Kidney epithelial cell (primary cell): Measurements from ENCODE around the gene AGPAT3. TPM values are rescaled to one million over a fixed set of nuclear protein-coding genes. Genes with fewer than 3 reads are reported as not detected.

ENCODE experiments used
- DNase-seq: peaks from one replicate; pipeline ENCODE4 v3.0.0-alpha.2; 2010; ENCODE audit warnings: low read depth
- H3K27me3 ChIP-seq: 2 replicates; pipeline ENCODE4 v1.6.0; 2011; ENCODE audit warnings: low read length; ENCODE audit not compliant: control insufficient read depth, insufficient read depth
- H3K36me3 ChIP-seq: 2 replicates; pipeline ENCODE4 v1.5.1; 2011; ENCODE audit warnings: low read length; ENCODE audit not compliant: control insufficient read depth, insufficient read depth
- H3K4me3 ChIP-seq: 2 replicates; pipeline ENCODE4 v1.5.1; 2011; ENCODE audit warnings: low read depth, mild to moderate bottlenecking, control low read depth, low read length
- total RNA-seq: library from RNA; depleted of rRNA; stranded (reverse); fragments of >200 nt; gene quantifications from 2 replicates; pipeline ENCODE4 v1.2.3, GENCODE V29; 2015
- TF ChIP-seq, protein P1 (sequence below): IDR thresholded peaks from 2 replicates; pipeline ENCODE4 v1.5.1; 2011; ENCODE audit warnings: mild to moderate bottlenecking, moderate library complexity, low read length, control low read depth, inconsistent platforms; ENCODE audit not compliant: insufficient read depth, poor library complexity, severe bottlenecking

AGPAT3 gene
- total RNA-seq, 1 donor from 2014 or later = 62.3 TPM

DNA sequence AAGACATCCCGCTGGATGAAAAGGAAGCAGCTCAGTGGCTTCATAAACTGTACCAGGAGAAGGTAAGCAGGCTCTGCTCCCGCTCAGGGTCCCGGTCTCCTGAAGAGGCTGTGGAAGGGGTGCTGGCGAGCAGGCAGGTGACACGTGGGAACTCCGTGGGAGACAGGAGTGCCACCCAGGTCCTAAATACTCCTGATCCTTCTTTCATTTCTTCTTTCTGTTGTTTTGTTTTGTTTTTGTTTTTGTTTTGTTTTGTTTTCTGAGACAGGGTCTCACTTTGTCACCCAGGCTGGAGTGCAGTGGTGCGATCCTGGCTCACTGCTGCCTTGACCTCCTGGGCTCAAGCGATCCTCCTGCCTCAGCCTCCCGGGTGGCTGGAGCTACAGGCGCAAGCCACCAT lies 113.0 kb downstream of the AGPAT3 start:
- Histone ChIP-seq H3K36me3 (no peaks in the 10 kb centered on the region), H3K27me3 (no peaks in the 10 kb centered on the region), H3K4me3 (no peak overlapping the region)
- DNase-seq = no peak
- TF ChIP-seq, protein P1, sequence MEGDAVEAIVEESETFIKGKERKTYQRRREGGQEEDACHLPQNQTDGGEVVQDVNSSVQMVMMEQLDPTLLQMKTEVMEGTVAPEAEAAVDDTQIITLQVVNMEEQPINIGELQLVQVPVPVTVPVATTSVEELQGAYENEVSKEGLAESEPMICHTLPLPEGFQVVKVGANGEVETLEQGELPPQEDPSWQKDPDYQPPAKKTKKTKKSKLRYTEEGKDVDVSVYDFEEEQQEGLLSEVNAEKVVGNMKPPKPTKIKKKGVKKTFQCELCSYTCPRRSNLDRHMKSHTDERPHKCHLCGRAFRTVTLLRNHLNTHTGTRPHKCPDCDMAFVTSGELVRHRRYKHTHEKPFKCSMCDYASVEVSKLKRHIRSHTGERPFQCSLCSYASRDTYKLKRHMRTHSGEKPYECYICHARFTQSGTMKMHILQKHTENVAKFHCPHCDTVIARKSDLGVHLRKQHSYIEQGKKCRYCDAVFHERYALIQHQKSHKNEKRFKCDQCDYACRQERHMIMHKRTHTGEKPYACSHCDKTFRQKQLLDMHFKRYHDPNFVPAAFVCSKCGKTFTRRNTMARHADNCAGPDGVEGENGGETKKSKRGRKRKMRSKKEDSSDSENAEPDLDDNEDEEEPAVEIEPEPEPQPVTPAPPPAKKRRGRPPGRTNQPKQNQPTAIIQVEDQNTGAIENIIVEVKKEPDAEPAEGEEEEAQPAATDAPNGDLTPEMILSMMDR = no peak

DNA sequence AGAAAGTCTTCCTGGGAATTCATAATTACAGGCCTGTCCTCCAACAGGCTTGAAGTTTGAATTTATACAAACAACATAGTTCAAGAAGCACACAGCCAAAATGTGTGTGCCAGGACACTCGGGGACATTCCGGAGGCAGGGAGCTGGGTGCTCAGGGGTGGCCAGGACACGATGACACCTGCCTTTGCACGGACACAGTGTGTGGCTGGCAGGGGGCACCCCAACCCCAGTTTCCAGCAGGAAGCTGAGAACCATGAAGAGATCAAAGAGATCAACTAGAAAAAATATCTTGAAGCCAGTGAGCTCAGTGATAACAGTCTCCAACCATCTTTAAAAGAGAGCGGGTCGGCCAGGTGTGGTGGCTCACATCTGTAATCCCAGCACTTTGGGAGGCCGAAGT lies 114.6 kb downstream of the AGPAT3 start:
- H3K36me3 ChIP-seq = no peaks in the 10 kb centered on the region
- H3K27me3 ChIP-seq = no peaks in the 10 kb centered on the region
- H3K4me3 ChIP-seq = no peak overlapping the region
- TF ChIP-seq, protein P1 = no peak
- DNase-seq = no peak

DNA sequence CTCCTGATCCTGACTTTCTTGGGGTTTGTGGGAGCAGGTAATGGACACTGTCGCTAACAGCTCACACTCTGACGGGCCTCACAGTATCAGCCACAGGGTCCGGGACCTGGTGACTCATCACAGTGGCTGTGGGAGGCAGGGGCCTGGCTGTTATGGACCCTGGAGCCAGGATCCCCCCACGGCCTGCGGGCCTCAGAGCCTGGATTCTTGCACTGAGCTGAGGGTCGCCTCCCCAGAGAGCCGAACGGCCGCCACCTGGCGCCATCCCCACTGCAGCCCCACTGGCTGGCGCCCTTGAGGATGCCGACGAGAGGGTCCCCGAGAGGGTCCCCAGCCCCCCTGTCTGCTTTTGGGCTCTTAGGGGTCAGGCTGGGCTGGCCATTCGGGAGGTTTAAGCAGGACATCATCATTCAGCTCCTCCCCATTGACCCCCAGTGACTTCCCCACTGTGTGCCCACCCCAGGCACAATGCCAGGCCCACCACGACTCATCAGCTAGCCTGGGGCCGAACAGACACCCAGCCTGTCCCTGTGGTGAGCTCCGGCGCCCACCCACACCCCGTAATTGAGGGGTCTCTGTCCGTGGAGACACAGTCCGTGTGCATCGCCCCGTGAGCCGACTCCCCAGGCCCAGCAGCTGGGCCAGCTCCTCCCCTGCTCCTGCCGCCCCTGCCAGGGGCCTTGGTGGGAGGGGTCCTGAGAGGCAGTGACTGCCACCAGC lies 116.3 kb downstream of the AGPAT3 start:
- Histone ChIP-seq H3K36me3 (no peaks in the 10 kb centered on the region), H3K27me3 (no peaks in the 10 kb centered on the region), H3K4me3 (no peak overlapping the region)
- TF ChIP-seq, protein P1 = no peak
- DNase-seq = no peak

DNA sequence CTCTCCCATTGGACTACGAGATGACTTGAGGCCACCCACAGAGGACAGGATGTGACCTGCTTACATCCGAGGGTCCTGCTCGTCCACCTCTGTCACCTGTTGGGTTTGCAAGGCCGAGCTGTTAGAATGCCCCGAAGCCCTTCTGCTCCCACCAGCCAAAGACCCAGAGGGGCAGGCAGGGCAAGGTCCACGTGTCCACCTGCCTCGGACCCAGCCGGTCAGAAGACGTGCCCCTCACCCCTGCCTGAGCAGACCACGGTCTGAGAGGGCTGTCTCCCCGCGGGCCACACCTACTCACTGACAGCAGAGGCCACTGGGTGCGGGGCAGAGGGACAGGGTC lies 116.8 kb downstream of the AGPAT3 start:
- TF ChIP-seq, protein P1 = no peak
- H3K36me3 ChIP-seq = no peaks in the 10 kb centered on the region
- H3K4me3 ChIP-seq = no peak overlapping the region
- H3K27me3 ChIP-seq = no peaks in the 10 kb centered on the region
- DNase-seq = no peak

DNA sequence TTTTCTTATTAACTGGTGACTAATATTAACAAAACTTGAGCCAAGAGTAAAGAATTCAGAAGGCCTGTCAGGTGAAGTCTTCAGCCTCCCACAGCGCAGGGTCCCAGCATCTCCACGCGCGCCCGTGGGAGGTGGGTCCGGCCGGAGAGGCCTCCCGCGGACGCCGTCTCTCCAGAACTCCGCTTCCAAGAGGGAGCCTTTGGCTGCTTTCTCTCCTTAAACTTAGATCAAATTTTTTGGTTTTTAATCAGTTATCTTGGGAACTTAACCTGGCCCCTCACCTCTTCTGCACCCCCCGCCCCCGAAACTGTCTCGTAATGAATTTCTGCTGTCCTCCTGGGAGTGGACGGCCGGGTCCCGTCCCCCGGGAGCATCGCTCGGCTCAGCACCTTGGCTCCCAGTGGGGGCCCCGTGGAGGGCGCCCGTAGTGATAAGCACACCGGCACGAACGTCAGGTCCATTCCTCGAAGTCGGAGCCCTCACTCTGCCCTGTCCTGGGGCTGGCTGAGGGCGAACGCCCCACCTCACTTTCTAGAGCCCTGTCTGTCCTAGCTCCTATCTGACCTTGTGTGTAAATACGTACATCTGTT lies 117.6 kb downstream of the AGPAT3 start:
- Histone ChIP-seq H3K36me3 (no peaks in the 10 kb centered on the region), H3K4me3 (no peak overlapping the region), H3K27me3 (no peaks in the 10 kb centered on the region)
- no peak for DNase-seq
- TF ChIP-seq, protein P1 = no peak

DNA sequence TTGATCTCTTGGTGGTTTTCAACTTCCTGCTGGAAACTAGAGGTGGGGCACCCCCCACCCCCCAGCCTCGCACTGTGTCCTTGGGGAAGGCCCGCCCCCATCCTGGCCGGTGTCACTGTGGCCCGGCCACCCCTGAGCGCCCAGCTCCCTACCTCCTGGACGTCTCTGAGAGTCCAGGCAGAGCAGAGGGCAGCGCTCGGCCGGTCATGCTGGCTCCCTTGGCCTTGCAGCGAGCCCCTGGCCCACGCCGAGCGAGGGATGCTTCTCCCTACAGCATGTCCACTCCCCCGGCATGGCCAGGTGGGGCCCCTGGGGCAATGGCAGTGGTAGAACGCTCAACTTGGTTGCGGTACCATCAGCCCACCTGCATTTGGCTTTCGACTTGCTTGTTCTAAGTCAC lies 118.4 kb downstream of the AGPAT3 start:
- no peak overlapping the region for H3K4me3 ChIP-seq
- DNase-seq = no peak
- no peaks in the 10 kb centered on the region for H3K36me3 ChIP-seq
- TF ChIP-seq, protein P1 = no peak
- no peaks in the 10 kb centered on the region for H3K27me3 ChIP-seq
